PFSK-1 (cell line): ENCODE measurements around the gene WSB1.

ENCODE experiments used
- FOXP2 ChIP-seq: optimal IDR thresholded peaks from 2 replicates; pipeline ENCODE3; 2011; ENCODE audit warnings: borderline replicate concordance, control low read depth, inconsistent platforms; ENCODE audit not compliant: insufficient read depth; ENCODE audit errors: extremely low read length, extremely low read depth
- POLR2AphosphoS5 ChIP-seq: IDR thresholded peaks from 2 replicates; pipeline ENCODE4 v1.6.1; 2012; ENCODE audit warnings: low read depth, mild to moderate bottlenecking, control low read depth, low read length, moderate library complexity
- SIN3A ChIP-seq: IDR thresholded peaks from 2 replicates; pipeline ENCODE4 v1.6.1; 2012; ENCODE audit warnings: mild to moderate bottlenecking, low read length, moderate library complexity, borderline replicate concordance; ENCODE audit not compliant: insufficient read depth
- TAF1 ChIP-seq: IDR thresholded peaks from 2 replicates; pipeline ENCODE4 v1.6.1; 2012; ENCODE audit warnings: low read length, control low read depth, borderline replicate concordance; ENCODE audit not compliant: insufficient read depth
- TF ChIP-seq, protein P1 (sequence below), 2 experiments: IDR thresholded peaks; 2 replicates each; pipeline versions ENCODE4 v1.6.1 to v1.8.0; 2011 to 2012; ENCODE audit warnings: low read depth in 2 of 2, low read length in 2 of 2, control low read depth in 1 of 2, inconsistent platforms in 1 of 2, mild to moderate bottlenecking in 1 of 2, moderate library complexity in 1 of 2; ENCODE audit not compliant: insufficient read depth in 1 of 2

WSB1 gene

DNA sequence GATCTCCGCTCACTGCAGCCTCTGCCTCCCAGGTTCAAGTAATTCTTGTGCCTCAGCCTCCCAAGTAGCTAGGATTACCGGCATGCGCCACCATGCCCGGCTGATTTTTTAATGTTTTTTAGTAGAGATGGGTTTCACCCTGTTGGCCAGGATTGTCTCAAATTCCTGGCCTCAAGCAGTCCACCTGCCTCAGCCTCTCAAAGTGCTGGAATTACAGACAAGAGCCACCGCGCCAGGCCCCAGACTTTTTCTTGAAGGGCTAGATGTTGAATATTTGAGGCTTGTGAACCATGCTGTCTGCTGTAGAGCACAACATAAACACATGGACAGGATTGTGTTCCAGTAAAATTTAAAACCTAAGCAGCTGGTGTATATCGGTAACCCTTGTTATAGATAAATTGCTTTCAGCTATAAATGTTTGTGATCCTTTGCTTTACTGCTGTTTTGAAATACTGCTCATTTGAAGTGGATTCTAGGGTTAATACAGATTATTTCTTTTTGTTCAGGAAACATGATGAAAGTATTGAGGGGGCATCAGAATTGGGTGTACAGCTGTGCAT is 12.4 kb downstream of the WSB1 start:
- no peak for TF ChIP-seq POLR2AphosphoS5
- TF ChIP-seq, protein P1, sequence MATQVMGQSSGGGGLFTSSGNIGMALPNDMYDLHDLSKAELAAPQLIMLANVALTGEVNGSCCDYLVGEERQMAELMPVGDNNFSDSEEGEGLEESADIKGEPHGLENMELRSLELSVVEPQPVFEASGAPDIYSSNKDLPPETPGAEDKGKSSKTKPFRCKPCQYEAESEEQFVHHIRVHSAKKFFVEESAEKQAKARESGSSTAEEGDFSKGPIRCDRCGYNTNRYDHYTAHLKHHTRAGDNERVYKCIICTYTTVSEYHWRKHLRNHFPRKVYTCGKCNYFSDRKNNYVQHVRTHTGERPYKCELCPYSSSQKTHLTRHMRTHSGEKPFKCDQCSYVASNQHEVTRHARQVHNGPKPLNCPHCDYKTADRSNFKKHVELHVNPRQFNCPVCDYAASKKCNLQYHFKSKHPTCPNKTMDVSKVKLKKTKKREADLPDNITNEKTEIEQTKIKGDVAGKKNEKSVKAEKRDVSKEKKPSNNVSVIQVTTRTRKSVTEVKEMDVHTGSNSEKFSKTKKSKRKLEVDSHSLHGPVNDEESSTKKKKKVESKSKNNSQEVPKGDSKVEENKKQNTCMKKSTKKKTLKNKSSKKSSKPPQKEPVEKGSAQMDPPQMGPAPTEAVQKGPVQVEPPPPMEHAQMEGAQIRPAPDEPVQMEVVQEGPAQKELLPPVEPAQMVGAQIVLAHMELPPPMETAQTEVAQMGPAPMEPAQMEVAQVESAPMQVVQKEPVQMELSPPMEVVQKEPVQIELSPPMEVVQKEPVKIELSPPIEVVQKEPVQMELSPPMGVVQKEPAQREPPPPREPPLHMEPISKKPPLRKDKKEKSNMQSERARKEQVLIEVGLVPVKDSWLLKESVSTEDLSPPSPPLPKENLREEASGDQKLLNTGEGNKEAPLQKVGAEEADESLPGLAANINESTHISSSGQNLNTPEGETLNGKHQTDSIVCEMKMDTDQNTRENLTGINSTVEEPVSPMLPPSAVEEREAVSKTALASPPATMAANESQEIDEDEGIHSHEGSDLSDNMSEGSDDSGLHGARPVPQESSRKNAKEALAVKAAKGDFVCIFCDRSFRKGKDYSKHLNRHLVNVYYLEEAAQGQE (IDR thresholded peaks at IDR 0.05; ENCODE audit: insufficient read depth in 1 of 2, low read depth in 2 of 2, low read length in 2 of 2) = no peak

DNA sequence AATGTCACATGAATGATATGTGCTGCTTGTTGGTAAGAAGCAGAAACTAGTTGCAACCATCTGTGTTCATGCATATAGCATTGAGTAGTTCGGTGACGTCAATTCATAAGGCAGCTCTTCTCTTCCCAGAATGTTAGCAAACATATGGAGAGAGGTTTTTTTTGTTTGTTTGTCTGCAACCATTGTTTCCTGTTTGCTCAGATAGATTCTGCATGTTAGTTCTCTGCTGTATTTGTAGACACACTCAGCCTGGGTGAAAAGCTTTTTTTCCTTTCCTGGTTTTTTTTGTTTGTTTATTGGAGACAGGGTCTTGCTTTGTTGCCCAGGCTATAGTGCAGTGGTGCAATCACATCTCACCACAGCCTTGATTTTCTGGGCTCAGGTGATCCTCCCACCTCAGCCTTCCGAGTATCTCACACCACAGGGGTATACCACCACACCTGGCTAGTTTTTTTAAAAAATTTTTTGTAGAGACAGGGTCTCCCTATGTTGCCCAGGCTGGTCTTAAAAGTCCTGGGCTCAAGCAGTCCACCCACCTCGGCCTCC is 16.7 kb downstream of the WSB1 start:
- no peak for TF ChIP-seq POLR2AphosphoS5
- no peak for TF ChIP-seq FOXP2
- TF ChIP-seq SIN3A = no peak
- no peak for TF ChIP-seq TAF1
- TF ChIP-seq, protein P1 (IDR thresholded peaks at IDR 0.05; ENCODE audit: insufficient read depth in 1 of 2, low read depth in 2 of 2, low read length in 2 of 2) = no peak

DNA sequence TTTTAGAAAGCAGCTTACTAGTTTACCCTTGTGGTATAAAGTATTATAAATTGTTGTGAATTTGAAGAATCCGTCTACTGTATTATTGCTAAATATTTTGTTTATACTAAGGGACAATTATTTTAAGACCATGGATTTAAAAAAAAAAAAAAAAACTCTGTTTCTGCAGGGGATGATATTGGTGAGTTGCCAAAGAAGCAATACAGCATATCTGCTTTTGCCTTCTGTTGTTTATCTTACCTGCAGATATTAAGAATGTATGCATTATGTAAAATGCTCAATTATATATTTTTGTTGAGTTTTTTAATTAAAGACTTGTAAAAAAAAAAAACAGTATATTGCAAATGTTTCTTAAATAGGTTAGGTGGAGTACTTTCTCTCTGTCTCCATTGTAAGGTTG is 19.4 kb downstream of the WSB1 start:
- TF ChIP-seq, protein P1 (IDR thresholded peaks at IDR 0.05; ENCODE audit: insufficient read depth in 1 of 2, low read depth in 2 of 2, low read length in 2 of 2) = no peak
- TF ChIP-seq TAF1 (no peak), FOXP2 (no peak), SIN3A (no peak), POLR2AphosphoS5 (no peak)

DNA sequence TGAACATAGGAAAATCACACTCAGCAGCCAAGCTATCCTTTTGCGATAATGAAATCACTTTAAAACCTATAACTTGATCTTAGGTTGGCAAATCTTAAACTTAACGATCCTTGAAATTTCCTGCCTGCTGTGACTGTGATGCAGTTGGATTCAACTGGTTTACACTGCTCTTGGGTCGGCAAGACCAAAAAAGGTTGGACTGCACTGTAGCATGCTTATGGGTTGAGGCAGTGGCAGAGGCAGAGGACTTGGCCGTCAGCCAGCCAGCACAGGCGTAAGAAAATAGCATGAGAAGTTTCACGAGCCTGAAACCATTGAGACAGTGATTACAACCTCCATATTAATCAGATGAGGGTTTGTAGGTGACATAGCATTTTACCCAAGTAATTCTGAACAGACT is 21.4 kb downstream of the WSB1 start:
- TF ChIP-seq SIN3A (no peak), TAF1 (no peak), FOXP2 (no peak), POLR2AphosphoS5 (no peak)
- TF ChIP-seq, protein P1 (IDR thresholded peaks at IDR 0.05; ENCODE audit: insufficient read depth in 1 of 2, low read depth in 2 of 2, low read length in 2 of 2) = no peak

DNA sequence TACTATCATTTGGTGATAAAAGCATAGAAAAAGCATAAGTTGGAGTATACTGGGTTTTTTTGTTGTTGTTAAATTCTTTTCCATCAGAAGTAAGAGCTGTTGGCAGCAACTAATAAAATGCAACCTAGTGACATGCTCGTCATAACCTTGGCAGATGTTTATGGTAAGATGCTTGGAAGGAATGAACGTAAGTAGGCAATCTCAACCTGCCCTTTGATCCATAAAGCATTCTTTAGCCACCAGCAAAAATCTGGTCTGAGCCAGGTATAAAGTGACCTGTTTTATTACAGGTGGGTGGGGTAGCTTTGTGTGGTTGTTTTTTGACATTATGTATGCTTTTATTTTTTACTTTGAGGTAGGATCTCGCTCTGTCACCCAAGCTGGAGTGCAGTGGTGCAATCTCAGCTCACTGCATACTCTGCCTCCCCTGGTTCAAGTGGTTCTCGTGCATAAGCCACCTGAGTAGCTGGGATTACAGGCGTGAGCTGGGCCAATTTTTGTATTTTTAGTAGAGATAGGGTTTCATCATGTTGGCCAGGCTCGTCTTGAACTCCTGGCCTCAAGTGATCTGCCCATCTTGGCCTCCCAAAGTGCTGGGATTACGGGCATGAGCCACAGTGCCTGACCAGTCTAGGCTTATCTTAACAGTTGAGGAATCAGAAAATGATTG is 22.0 kb downstream of the WSB1 start:
- TF ChIP-seq TAF1 (no peak), POLR2AphosphoS5 (no peak), SIN3A (no peak), FOXP2 (no peak)
- TF ChIP-seq, protein P1 (IDR thresholded peaks at IDR 0.05; ENCODE audit: insufficient read depth in 1 of 2, low read depth in 2 of 2, low read length in 2 of 2) = no peak
